ENCODE results near the gene CACNA2D3.

DNA sequence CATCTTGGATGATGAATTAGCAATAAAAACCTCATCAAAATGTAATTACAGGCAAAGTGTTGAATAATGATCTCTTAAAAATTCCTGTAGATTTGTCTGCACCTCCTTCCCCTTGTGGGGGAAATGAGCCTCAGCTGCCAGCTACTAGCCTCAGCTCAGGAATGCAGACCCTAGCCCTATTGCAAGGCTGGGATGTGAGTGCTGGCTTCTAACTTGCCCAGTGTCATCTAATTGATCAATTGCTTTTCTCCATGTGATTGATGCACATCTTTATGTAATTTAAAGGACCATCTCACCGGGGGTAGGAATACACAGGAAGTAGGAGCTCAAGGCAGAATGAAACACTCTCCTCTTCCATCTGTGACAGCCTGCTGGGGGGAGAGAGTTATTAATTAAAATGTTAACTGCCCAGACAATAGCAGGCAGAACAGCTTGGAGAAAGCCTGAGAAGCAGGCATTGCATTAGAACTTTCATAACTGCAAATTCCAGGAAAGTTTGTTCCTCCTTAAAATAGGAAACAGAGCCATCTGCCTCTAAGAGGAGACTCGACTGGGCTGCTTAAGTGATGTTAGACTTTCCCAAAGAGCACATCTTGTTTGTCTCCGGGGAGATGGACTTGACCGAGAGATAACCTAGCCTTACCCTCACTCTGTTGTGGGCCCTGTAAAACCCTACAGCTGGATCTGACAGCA is 735.9 kb downstream of the CACNA2D3 start:
- TF ChIP-seq POLR2AphosphoS5 (IDR thresholded peaks at IDR 0.05; ENCODE audit: low read depth, low read length): no peak
- TF ChIP-seq, protein P1, sequence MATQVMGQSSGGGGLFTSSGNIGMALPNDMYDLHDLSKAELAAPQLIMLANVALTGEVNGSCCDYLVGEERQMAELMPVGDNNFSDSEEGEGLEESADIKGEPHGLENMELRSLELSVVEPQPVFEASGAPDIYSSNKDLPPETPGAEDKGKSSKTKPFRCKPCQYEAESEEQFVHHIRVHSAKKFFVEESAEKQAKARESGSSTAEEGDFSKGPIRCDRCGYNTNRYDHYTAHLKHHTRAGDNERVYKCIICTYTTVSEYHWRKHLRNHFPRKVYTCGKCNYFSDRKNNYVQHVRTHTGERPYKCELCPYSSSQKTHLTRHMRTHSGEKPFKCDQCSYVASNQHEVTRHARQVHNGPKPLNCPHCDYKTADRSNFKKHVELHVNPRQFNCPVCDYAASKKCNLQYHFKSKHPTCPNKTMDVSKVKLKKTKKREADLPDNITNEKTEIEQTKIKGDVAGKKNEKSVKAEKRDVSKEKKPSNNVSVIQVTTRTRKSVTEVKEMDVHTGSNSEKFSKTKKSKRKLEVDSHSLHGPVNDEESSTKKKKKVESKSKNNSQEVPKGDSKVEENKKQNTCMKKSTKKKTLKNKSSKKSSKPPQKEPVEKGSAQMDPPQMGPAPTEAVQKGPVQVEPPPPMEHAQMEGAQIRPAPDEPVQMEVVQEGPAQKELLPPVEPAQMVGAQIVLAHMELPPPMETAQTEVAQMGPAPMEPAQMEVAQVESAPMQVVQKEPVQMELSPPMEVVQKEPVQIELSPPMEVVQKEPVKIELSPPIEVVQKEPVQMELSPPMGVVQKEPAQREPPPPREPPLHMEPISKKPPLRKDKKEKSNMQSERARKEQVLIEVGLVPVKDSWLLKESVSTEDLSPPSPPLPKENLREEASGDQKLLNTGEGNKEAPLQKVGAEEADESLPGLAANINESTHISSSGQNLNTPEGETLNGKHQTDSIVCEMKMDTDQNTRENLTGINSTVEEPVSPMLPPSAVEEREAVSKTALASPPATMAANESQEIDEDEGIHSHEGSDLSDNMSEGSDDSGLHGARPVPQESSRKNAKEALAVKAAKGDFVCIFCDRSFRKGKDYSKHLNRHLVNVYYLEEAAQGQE (IDR thresholded peaks at IDR 0.05; ENCODE audit: insufficient read depth in 1 of 2, low read depth in 2 of 2, low read length in 2 of 2): no peak
- no peak for TF ChIP-seq SIN3A (IDR thresholded peaks at IDR 0.05; ENCODE audit: borderline replicate concordance, insufficient read depth, low read length)
- no peak for TF ChIP-seq TAF1 (IDR thresholded peaks at IDR 0.05; ENCODE audit: borderline replicate concordance, insufficient read depth, low read length)
- TF ChIP-seq FOXP2 (optimal IDR thresholded peaks at IDR 0.05; ENCODE audit: borderline replicate concordance, extremely low read depth, extremely low read length, insufficient read depth): no peak
